Measurements from ENCODE around the gene C17orf107.
A peak's percentile ranks its signal among the peaks of the same experiment; 100 is the strongest.

Gene C17orf107

GRCh38 chr17:4937553-4937952 is 38.2 kb downstream of the C17orf107 start:
- no peak for DNase-seq (ENCODE audit: low read depth)

- no peak for DNase-seq (ENCODE audit: low read depth)
Observed at GRCh38 chr17:4938069-4938491, 38.7 kb downstream of the C17orf107 start.

DNA sequence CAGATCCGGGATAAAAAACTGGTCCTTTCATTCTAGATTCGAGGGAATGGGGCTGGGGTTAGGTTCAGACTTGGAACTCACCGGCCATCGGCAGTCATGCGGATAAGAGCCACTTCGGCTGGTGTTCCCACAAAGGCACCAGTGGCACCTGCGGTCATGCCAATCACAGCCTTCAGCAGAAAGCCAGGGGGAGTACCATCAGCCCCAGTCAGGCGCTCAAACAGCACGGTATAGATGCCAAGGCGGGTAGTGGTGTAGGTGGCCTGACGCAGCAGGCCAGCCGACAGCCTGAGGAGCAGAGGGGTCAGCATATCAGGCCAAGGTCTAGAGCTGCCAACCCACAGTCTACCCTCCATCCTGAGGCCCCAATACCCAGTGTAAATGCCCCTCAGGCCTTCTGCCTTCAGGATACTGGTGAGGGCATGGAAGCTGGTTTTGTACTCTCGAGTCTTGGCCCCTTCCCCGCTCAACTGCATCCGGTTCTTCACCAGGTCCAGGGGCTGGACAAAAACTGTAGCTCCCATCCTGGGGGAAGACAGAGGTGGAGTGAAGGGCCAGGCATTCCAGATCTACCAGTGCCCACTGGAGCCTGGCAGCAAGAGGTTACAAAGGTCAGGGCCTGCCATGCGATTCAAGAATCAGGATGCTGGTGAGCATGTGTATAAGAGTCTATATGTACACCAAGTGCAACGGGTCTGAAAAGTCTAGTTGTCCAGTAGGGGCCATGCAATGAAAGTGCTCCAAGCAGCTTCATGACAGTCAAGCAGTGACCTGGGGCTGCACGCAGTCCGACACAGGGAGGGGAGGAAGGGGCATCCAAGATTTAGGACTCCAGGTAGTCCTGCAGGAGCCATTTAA is 39.6 kb downstream of the C17orf107 start:
- DNase-seq (ENCODE audit: low read depth), result no peak

GRCh38 chr17:4939546-4939795 is 40.1 kb downstream of the C17orf107 start:
- DNase-seq (ENCODE audit: low read depth), result no peak

DNA sequence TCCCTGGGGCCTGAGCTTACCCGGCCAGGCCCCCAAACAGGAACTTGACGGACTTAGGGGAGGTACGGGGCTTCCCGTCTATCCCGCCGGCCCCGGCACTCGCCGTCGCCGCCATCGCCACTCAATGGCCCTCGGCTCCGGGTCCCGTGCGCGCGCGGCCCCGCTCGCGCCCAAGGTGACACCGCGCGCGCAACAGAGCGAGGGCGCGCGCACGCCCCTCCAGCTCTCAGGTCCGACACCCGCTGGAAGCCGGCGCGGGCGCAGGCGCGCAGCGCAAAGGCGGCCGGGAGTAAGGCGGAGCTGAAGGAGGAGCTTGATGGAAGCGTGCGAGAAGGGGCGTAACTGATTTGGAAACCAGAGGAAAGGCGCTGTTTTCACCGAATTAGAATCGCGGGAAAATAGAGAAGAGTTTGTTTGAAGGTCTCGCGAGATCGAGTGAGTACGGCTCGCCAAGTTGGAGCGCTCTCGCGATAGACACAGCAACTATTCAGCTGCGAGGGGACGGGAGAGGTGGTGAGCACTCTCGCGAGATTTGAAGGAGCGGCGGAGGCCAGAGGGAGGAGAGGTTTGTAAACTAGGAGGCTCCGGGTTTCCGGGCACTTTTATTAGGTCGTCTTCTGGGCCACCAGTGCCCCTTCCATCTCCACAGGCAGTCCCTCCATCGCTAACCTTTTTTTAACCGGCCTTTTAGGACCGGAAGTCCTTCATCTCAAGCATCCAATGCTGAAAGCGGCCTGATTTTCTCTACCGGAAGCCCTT is 40.6 kb downstream of the C17orf107 start, which contains the start of the genes RNF167 and SLC25A11:
TSS of gene RNF167 (plus strand) at position 473 of the 759 bp plus-strand sequence. CDS start 642 bp downstream, outside the sequence.
TSS of gene SLC25A11 (minus strand) at position 251 of the 759 bp plus-strand sequence. CDS start at position 115, 136 bp downstream.
- peak; percentile 87 for DNase-seq (ENCODE audit: low read depth)

DNA sequence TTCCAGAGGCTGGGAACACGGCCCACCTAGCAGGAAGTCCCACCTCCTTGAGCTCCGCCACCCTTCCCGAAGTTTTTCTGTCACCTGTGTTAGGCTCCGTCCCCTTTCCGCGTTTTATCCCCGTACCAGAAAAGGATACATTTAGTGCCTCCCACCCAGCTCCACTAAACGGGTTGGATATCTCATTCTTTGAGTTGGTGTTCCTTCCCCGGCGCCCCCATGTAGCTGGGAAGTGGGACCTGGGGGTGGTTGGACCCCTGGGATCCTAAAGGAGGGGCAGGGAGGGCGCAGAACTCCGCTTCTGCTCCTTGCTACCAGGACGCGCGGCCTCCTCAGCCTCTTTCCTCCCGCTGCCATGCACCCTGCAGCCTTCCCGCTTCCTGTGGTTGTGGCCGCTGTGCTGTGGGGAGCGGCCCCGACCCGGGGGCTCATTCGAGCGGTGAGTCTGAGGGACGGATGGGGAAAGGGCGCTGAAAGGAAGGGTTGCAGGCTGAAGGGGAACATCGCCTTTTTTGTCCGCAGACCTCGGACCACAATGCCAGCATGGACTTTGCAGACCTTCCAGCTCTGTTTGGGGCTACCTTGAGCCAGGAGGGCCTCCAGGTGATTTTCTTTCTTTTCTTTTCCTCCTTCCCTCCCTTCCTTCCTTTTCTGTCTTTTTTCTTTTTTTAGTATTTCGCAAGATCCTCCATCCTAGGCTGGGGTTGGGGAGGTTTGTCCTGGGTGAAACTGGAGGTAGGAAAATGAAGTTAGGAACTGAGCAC is 41.4 kb downstream of the C17orf107 start:
- DNase-seq (ENCODE audit: low read depth), result no peak

GRCh38 chr17:4941319-4941610 is 41.9 kb downstream of the C17orf107 start:
- no peak for DNase-seq (ENCODE audit: low read depth)

- DNase-seq (ENCODE audit: low read depth), result no peak
Observed at GRCh38 chr17:4942760-4943508, 43.6 kb downstream of the C17orf107 start.

DNA sequence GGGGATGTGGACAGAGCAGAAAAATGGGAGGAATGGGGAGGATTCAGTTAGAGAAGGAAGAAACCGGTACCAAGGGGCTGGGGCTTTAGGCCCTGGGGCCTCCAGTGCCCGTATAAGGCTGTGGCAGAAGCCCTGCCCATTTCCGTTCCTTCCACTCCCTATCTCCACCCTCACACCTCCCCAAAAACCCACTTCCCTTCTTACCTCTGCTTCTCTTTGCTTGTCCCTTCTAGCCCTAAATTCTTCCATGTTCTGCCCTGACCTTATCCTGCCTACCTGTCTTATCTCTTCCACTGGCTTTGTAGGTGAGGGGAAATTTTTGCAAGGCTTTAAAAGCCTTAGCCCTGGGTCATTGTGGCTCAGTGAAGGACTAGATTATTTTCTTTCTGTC is 44.8 kb downstream of the C17orf107 start:
- DNase-seq (ENCODE audit: low read depth), result no peak

- no peak for DNase-seq (ENCODE audit: low read depth)
Observed at GRCh38 chr17:4944554-4945175, 45.3 kb downstream of the C17orf107 start.

GRCh38 chr17:4945176-4945943 is 46.0 kb downstream of the C17orf107 start:
- DNase-seq (ENCODE audit: low read depth), result peak; percentile 68

DNA sequence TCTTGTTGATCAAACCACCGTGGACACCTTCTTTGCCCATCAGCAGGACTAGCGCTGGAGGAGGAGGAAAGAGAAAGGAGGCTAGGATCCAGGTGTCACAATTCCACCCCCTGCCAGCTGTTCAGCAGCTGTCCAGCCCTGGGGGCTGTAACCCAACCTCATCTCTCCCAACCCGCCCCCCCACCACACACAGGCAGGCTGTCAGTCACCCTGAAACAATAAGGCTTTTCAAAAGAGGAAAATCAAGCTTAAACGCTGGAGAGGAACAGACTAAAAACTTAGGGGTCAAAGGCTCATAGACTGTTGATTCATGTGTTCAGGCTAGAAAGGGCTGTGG is 46.6 kb downstream of the C17orf107 start:
- no peak for DNase-seq (ENCODE audit: low read depth)

DNA sequence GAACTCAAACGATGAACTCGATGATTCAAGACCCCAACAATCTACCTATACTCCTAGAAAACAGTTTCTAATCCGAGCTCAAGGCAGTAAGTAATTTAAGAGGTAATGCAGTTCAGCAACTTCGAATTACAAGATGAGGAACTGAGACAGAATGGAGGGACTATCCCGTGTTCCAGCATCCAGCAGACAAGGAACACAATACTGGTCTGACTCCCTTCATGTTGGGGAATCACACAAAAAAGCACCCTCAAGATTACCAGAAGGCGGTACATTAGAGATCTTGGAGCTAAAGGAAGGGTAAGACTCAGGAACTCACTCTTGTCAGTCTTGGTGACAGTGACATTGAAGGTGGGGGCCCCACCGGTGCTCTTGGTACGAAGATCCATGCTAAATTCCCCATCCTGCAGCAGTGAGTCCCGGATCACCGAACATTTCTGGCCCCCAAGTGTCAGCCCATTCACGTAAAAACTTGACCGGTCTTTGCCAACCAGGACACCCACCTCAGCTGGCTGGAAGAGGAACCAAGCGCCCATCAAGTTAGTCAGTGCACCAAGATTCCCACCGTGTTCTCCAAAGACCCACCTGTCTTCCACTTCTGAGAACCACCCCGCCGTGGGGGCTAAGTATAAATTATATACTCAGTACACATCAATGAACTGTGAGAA is 47.1 kb downstream of the C17orf107 start:
- no peak for DNase-seq (ENCODE audit: low read depth)

GRCh38 chr17:4947010-4947410 is 47.7 kb downstream of the C17orf107 start:
- DNase-seq (ENCODE audit: low read depth), result no peak

GRCh38 chr17:4947411-4948165 is 48.3 kb downstream of the C17orf107 start:
- peak; percentile 32 for DNase-seq (ENCODE audit: low read depth)

- peak; percentile 80 for DNase-seq (ENCODE audit: low read depth)
Observed at GRCh38 chr17:4948166-4948930, 49.0 kb downstream of the C17orf107 start, which contains the start of gene PFN1. TSS of gene PFN1 (minus strand) at chr17:4948530. CDS start at chr17:4948394, 136 bp downstream.

GRCh38 chr17:4948931-4949320 is 49.6 kb downstream of the C17orf107 start:
- peak; percentile 26 for DNase-seq (ENCODE audit: low read depth)

GRCh38 chr17:4949321-4950074 is 50.2 kb downstream of the C17orf107 start:
- peak; percentile 46 for DNase-seq (ENCODE audit: low read depth)

Data from stimulated activated CD8-positive, alpha-beta memory T cell treated with anti-CD3 and anti-CD28 coated beads, Interleukin-15, amount 100 ng/mL, for 1 hour (primary cell).